ENCODE measurements around the gene DNAJC15.

DNA sequence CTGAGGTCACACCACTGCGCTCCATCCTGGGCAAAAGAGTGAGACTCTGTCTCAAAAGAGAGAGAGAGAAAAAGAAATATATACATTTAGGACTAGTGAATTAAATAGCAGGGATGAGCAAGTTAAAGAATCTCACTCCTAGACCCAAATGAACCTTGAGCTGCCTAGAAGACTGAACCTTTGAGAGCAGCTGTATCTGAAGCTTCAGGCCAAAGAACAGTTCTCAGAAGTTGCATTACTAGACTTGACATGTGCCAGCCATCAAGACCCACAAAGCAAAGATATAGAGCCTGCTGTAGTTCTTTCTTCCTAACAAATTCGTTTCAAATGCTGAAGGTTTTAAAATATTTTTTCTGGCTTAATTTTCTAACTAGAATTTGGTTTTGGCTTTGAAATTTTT, 16.6 kb downstream of the DNAJC15 start:
- TF ChIP-seq, protein P1, sequence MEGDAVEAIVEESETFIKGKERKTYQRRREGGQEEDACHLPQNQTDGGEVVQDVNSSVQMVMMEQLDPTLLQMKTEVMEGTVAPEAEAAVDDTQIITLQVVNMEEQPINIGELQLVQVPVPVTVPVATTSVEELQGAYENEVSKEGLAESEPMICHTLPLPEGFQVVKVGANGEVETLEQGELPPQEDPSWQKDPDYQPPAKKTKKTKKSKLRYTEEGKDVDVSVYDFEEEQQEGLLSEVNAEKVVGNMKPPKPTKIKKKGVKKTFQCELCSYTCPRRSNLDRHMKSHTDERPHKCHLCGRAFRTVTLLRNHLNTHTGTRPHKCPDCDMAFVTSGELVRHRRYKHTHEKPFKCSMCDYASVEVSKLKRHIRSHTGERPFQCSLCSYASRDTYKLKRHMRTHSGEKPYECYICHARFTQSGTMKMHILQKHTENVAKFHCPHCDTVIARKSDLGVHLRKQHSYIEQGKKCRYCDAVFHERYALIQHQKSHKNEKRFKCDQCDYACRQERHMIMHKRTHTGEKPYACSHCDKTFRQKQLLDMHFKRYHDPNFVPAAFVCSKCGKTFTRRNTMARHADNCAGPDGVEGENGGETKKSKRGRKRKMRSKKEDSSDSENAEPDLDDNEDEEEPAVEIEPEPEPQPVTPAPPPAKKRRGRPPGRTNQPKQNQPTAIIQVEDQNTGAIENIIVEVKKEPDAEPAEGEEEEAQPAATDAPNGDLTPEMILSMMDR (IDR thresholded peaks at IDR 0.05) = no peak
- TF ChIP-seq POLR2AphosphoS5 (IDR thresholded peaks at IDR 0.05) (no peak), POLR2A (IDR thresholded peaks at IDR 0.05) (no peak)
